GM21526 (cell line): ENCODE data around the gene FHOD1.
A peak's percentile ranks its signal among the peaks of the same experiment; 100 is the strongest.

ENCODE experiments used
- ATAC-seq: cut with Tn5 transposase; IDR thresholded peaks from one replicate; pipeline ENCODE4 v1.9.1; 2021; ENCODE audit warnings: moderate library complexity; ENCODE audit not compliant: unreplicated experiment, low FRiP score

The FHOD1 gene

GRCh38 chr16:67247192-67248072, at the start of gene FHOD1:
TSS of gene FHOD1 (minus strand) at chr16:67247481. CDS start at chr16:67247410, 71 bp downstream.
- peak; percentile 47 for ATAC-seq

GRCh38 chr16:67296420-67296819, 49.1 kb upstream of the FHOD1 start:
- no peak for ATAC-seq

- no peak for ATAC-seq
Measured at GRCh38 chr16:67294938-67295361, 47.7 kb upstream of the FHOD1 start.

- no peak for ATAC-seq
Measured at GRCh38 chr16:67294171-67294757, 47.0 kb upstream of the FHOD1 start.

GRCh38 chr16:67291461-67291860, 44.2 kb upstream of the FHOD1 start:
- ATAC-seq: no peak

GRCh38 chr16:67287960-67288359, 40.7 kb upstream of the FHOD1 start:
- no peak for ATAC-seq

GRCh38 chr16:67286441-67287235, 39.4 kb upstream of the FHOD1 start:
- ATAC-seq: no peak

- no peak for ATAC-seq
Measured at GRCh38 chr16:67284699-67285646, 37.7 kb upstream of the FHOD1 start.

- no peak for ATAC-seq
Measured at GRCh38 chr16:67283826-67284555, 36.7 kb upstream of the FHOD1 start.

GRCh38 chr16:67283039-67283825, 36.0 kb upstream of the FHOD1 start:
- ATAC-seq: no peak

- no peak for ATAC-seq
Measured at GRCh38 chr16:67282447-67282805, 35.1 kb upstream of the FHOD1 start.

- ATAC-seq: no peak
Measured at GRCh38 chr16:67281536-67282446, 34.5 kb upstream of the FHOD1 start.

GRCh38 chr16:67280090-67281015, 33.1 kb upstream of the FHOD1 start:
- no peak for ATAC-seq

- ATAC-seq: peak; percentile 70
Measured at GRCh38 chr16:67279296-67280089, 32.2 kb upstream of the FHOD1 start, which contains the start of gene PLEKHG4. TSS of gene PLEKHG4 (plus strand) at chr16:67279532. CDS start at chr16:67280045, 513 bp downstream.

GRCh38 chr16:67278773-67279295, 31.6 kb upstream of the FHOD1 start:
- ATAC-seq: peak; percentile 13
